Epithelial cell of esophagus (primary cell): ENCODE results near the gene CCL3.
"Not testable (repeated sequence)": the region's sequence is repeated elsewhere in the genome, so short reads cannot be mapped to it uniquely, and the experiment has no call there.

ENCODE experiments used
- DNase-seq: peaks from one replicate; pipeline ENCODE4 v3.0.0; 2010; ENCODE audit warnings: low read depth
- H3K4me3 ChIP-seq: 2 replicates; pipeline ENCODE4 v1.5.1; 2011; ENCODE audit warnings: mild to moderate bottlenecking, low read length, control low read depth
- TF ChIP-seq, protein P1 (sequence below): IDR thresholded peaks from 2 replicates; pipeline ENCODE4 v1.5.1; 2011; ENCODE audit warnings: low read depth, mild to moderate bottlenecking, low read length, control low read depth, inconsistent platforms; ENCODE audit not compliant: insufficient read depth; ENCODE audit errors: missing control alignments

CCL3 gene

DNA sequence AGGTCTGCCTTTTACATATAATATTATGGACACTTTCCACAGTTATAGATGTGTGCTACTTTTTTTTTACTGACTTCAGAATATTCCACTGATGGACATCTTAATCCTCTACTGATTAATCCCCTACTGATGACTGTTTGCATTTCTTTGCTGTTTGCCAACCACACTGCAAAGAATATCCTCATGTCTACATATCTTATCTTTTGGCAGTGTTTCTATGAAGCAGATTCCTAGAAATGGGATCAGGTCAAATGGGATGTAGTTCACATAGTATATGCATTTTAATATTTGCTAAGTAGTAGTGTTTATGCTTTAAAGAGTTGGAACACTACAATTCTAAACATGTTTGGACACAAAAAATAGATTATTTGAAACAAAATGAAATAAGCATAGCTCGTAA lies 3.2 kb downstream of the CCL3 start:
- DNase-seq = no peak
- H3K4me3 ChIP-seq = no peak overlapping the region
- TF ChIP-seq, protein P1, sequence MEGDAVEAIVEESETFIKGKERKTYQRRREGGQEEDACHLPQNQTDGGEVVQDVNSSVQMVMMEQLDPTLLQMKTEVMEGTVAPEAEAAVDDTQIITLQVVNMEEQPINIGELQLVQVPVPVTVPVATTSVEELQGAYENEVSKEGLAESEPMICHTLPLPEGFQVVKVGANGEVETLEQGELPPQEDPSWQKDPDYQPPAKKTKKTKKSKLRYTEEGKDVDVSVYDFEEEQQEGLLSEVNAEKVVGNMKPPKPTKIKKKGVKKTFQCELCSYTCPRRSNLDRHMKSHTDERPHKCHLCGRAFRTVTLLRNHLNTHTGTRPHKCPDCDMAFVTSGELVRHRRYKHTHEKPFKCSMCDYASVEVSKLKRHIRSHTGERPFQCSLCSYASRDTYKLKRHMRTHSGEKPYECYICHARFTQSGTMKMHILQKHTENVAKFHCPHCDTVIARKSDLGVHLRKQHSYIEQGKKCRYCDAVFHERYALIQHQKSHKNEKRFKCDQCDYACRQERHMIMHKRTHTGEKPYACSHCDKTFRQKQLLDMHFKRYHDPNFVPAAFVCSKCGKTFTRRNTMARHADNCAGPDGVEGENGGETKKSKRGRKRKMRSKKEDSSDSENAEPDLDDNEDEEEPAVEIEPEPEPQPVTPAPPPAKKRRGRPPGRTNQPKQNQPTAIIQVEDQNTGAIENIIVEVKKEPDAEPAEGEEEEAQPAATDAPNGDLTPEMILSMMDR = no peak

DNA sequence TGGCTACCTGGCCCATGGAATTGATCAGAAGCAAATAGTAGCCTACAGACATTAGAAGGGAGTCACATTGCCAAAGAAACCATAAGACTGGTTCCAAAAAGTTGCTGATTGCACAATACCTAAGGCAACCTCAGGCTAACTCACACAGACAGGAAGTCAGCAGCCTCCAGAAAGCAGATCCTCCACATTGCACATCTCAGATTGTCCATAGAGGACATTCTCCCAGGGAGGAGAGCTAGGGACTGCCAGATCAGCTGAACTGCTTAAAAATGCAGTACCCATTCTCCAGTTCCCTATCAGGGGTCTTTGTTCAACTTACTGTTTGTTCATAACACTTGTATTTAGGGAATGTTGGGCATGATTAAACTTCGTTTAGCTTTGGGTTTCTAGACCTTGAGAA lies 4.2 kb downstream of the CCL3 start:
- no peak overlapping the region for H3K4me3 ChIP-seq
- peak; percentile 34 for DNase-seq
- TF ChIP-seq, protein P1 = no peak

DNA sequence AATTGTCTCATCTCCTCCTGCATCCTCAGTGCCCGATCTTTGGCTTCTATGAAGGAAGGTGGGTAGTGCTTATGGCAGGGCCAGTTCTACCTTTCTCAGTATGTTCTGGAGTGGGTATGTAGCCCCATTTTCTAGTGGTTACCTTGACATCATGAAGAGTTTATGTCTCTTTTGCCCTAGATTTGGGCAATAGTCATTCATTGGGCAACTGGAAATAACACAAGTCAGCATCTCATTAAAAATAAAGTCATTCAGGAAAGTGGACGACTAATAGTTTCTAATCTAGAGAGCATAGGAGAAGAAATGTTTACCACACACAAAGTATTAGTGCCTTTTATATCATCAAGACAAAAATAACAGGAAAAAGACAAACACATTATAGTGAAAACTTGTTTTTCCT lies 6.3 kb downstream of the CCL3 start:
- DNase-seq, H3K4me3 ChIP-seq: not testable (repeated sequence)

DNA sequence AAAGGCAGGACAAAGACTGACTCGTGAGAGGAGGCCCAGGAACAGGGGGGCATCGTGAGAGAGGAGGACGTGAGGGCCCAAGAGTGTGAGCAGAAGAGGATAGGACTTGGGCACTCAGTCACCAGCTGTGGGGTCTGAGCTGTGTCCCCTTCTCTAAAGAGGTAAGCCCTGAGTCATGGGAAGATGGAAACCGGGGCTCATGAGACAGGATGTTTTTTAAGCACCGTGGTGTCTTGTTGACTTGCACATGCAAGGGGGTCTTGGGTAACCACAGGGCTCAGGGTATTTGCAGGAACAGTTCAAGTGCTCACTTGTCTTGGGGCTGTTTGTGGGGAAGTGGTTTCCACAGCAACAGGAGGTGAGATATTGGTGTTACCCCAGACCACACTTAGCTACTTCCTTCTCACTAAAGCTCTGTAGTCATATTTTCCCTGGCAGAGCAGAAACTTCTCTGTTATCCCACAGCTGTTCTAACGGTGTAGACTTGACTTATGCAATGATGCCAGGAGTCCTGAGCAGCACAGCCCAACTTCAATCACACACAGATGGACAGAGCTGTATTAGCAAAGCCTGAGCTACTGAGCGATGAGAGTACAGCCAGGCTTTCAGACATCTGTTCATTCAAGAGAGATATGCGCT lies 7.3 kb downstream of the CCL3 start:
- H3K4me3 ChIP-seq, DNase-seq: not testable (repeated sequence)

DNA sequence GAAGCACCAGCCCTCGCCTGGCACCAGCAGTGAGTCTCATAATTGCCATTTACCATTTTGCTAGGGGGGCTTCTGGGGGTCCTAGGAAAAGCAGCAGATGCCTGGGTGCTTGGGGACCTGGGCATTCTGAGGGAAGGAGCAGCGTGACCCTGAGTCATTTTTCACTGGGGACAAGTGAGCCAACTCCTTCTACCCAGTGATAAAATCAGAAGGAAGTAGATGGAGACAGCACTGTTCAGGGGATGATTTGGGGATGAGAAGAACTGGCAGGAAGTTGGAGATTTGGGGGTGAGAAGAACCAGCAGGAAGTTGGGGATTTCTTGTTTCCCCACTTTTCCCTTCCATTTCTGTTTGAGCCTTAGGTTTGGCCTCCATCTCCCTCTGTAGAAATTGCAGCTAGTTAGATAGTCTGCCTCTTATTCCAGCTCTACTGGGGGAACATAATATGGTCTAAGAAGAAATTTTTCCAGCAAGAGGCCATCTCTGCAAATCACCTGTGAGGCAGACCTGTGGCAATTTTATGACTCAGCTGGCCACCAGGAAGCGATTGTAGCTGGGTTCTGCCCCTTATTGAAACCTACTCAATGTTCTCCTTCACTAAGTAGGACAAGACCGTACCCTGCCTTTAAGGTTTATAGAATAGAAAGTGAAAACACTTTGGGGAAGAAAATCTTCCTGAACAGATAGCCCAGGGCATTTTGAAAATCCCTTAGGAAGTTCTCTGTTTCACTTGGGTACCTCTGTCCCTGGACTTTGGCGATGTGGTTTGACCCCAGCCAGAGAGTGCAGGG lies 8.1 kb downstream of the CCL3 start:
- not testable (repeated sequence) for DNase-seq, H3K4me3 ChIP-seq

DNA sequence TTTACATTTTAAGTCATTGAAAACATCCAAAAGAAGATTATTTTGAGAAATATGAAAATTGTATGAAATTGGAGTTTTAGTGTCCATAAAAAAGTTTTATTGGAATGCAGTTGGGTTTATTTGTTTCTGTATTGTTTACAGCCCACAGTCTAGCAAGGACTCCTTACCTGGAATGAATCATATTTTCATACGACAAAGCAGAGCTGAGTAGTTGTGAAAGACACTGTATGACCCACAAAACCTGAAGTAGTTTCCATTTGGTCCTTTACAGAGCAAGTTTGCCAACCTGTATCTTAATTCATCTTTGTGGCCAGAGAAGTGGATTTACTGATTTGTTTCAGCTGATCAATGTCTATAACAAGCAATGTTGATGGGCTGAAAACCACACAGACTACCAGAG lies 15.6 kb downstream of the CCL3 start:
- no peak overlapping the region for H3K4me3 ChIP-seq
- DNase-seq = peak; percentile 36
- TF ChIP-seq, protein P1 = no peak

DNA sequence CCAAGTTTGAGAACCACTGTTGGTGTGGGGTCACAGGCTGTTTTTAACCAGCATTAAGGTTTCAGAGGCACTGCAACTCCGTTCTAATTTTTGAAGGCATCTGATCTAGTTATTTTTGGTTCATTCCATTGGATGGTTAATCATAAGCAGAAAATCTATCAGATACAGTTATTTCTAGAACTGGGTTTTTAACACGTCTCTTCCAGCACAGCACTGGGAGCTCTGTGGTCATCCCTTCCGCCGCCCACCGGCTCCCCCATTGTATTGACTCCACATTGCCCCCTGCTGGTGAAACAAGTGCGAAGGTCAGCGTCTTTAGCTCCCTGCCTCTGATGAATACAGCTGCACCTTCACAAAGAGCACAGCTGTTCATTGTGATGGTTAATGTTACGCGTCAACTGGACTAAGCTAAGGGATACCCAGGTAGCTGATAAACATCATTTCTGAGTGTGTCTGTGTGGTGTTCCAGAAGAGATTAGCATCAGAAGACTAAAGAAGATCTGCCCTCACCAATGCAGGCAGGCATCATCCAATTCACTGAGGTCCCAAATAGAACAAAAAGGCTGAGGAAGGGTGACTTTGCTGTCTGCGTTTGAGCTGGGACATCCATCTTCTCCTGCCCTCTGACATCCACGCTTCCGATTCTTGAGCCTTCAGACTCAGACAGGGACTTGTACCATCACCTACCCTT lies 17.4 kb downstream of the CCL3 start:
- DNase-seq = peak; percentile 31
- H3K4me3 ChIP-seq = no peak overlapping the region
- TF ChIP-seq, protein P1 = peak; percentile 47

DNA sequence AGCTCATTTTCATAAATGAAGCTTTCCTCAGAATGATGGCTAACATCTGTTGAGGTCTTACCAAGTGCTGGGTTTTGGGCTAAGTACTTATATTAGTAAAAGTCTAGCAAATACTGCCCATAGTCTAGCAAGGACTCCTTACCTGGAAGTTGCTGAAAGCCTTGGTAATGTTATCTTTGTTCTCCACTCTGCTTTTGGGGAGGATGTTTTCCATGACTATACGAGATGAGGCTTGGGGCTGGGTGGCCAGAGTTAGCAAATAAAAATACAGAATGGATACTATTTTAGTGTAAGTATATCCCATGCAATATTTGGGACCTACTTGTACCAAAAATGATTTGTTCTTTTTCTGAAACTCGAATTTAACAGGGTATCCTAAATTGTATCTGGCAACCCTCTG lies 18.2 kb downstream of the CCL3 start:
- TF ChIP-seq, protein P1 = no peak
- no peak overlapping the region for H3K4me3 ChIP-seq
- no peak for DNase-seq
